GM23338 (cell line): ENCODE results near the gene LONP1. TPM values are rescaled to one million over a fixed set of nuclear protein-coding genes. Genes with fewer than 3 reads are reported as not detected.
A peak's percentile ranks its signal among the peaks of the same experiment; 100 is the strongest.

Source experiments
- ATAC-seq: fragments of 200-7000 bp; cut with Tn5 transposase; 3 replicates; pipeline ENCODE4 v1.9.1; 2020
- DNase-seq: peaks from one replicate; pipeline ENCODE4 v3.0.0-alpha.2; 2015; ENCODE audit warnings: low spot score
- H2AFZ ChIP-seq: fragments of 200-600 bp; sonication (generic); 2 replicates; pipeline ENCODE4 v1.8.0; 2016; ENCODE audit warnings: antibody characterized with exemption, mild to moderate bottlenecking, moderate library complexity
- H3F3A ChIP-seq: fragments of 200-600 bp; sonication (generic); replicated peaks from 2 replicates; pipeline ENCODE4 v1.8.0; 2017; ENCODE audit warnings: antibody characterized with exemption, mixed run types, low read depth
- H3K27ac ChIP-seq: fragments of 200-600 bp; sonication (generic); 2 replicates; pipeline ENCODE4 v1.6.1; 2016; ENCODE audit warnings: low read depth
- H3K27me3 ChIP-seq: fragments of 200-600 bp; sonication (generic); 2 replicates; pipeline ENCODE4 v1.8.0; 2016; ENCODE audit warnings: mild to moderate bottlenecking, mixed run types, moderate library complexity; ENCODE audit not compliant: insufficient read depth
- H3K36me3 ChIP-seq: fragments of 200-600 bp; sonication (generic); 2 replicates; pipeline ENCODE4 v1.8.0; 2016; ENCODE audit warnings: mild to moderate bottlenecking; ENCODE audit not compliant: insufficient read depth
- H3K4me1 ChIP-seq: fragments of 200-600 bp; sonication (generic); 2 replicates; pipeline ENCODE4 v1.8.0; 2016; ENCODE audit warnings: mild to moderate bottlenecking, moderate library complexity; ENCODE audit not compliant: insufficient read depth
- H3K4me2 ChIP-seq: fragments of 200-600 bp; sonication (generic); 2 replicates; pipeline ENCODE4 v1.7.1; 2017; ENCODE audit warnings: mixed run types
- H3K4me3 ChIP-seq: fragments of 200-600 bp; sonication (generic); 2 replicates; pipeline ENCODE4 v1.6.1; 2016; ENCODE audit warnings: mixed run types
- H3K79me2 ChIP-seq: fragments of 200-600 bp; sonication (generic); replicated peaks from 2 replicates; pipeline ENCODE4 v1.8.0; 2017; ENCODE audit warnings: mild to moderate bottlenecking; ENCODE audit not compliant: insufficient read depth
- H3K9me2 ChIP-seq: fragments of 200-600 bp; sonication (generic); 2 replicates; pipeline ENCODE4 v1.8.0; 2017; ENCODE audit not compliant: insufficient read depth
- H4K20me1 ChIP-seq: fragments of 200-600 bp; sonication (generic); replicated peaks from 2 replicates; pipeline ENCODE4 v1.8.0; 2017; ENCODE audit warnings: mild to moderate bottlenecking; ENCODE audit not compliant: insufficient read depth
- H3K27ac Mint-ChIP-seq: 2 replicates; pipeline ENCODE4 v1.8.0; 2020; ENCODE audit warnings: inconsistent platforms, mild to moderate bottlenecking, moderate library complexity, mixed read lengths
- H3K27me3 Mint-ChIP-seq: 3 replicates; pipeline ENCODE4 v1.8.0; 2022; ENCODE audit warnings: low read depth, mild to moderate bottlenecking, moderate library complexity, mixed read lengths, inconsistent platforms; ENCODE audit not compliant: insufficient read depth, poor library complexity
- H3K36me3 Mint-ChIP-seq: 3 replicates; pipeline ENCODE4 v1.8.0; 2021; ENCODE audit warnings: low read depth, mild to moderate bottlenecking, inconsistent platforms, moderate library complexity, mixed read lengths
- H3K4me1 Mint-ChIP-seq: 3 replicates; pipeline ENCODE4 v1.8.0; 2020; ENCODE audit warnings: mild to moderate bottlenecking, inconsistent platforms, mixed read lengths
- H3K4me3 Mint-ChIP-seq: 3 replicates; pipeline ENCODE4 v1.8.0; 2021; ENCODE audit warnings: moderate library complexity, mild to moderate bottlenecking, inconsistent platforms, mixed read lengths
- H3K9me3 Mint-ChIP-seq: 3 replicates; pipeline ENCODE4 v1.8.0; 2020; ENCODE audit warnings: moderate library complexity, mild to moderate bottlenecking, inconsistent platforms, mixed read lengths
- CREB1 ChIP-seq: fragments of 250-450 bp; sonication (Bioruptor Pico); IDR thresholded peaks from 2 replicates; pipeline ENCODE4 v1.5.0; 2020; ENCODE audit warnings: low read depth, mild to moderate bottlenecking, moderate library complexity
- EZH2phosphoT487 ChIP-seq: fragments of 200-600 bp; sonication (generic); IDR thresholded peaks from one replicate; pipeline ENCODE4 v1.8.1; 2018; ENCODE audit warnings: antibody characterized with exemption; ENCODE audit not compliant: unreplicated experiment
- JUNB ChIP-seq: IDR thresholded peaks from one replicate; pipeline ENCODE4 v1.6.1; 2016; ENCODE audit warnings: antibody characterized with exemption; ENCODE audit not compliant: unreplicated experiment
- POLR2AphosphoS5 ChIP-seq: IDR thresholded peaks from 2 replicates; pipeline ENCODE4 v1.6.1; 2016; ENCODE audit warnings: antibody characterized with exemption, low read depth
- ZNF331 ChIP-seq: fragments of 250-450 bp; sonication (Bioruptor Pico); IDR thresholded peaks from 2 replicates; pipeline ENCODE4 v1.5.0; 2020; ENCODE audit warnings: low read depth, mild to moderate bottlenecking, moderate library complexity
- polyA plus RNA-seq: library from polyadenylated mRNA; unstranded; fragments of >200 nt; fragmentation: Nextera tagmentation; extraction: Ambion mirVana; gene quantifications from 2 replicates; pipeline ENCODE4 v1.2.1, GENCODE V29; 2016
- total RNA-seq: library from RNA; depleted of rRNA; stranded (reverse); fragments of >200 nt; shearing (Covaris generic); gene quantifications from 2 replicates; pipeline ENCODE4 v1.2.3, GENCODE V29; 2014
- TF ChIP-seq, protein P1 (sequence below), 2 experiments: fragments of 200-600 bp in 1 of 2; sonication (generic) in 1 of 2; conservative IDR thresholded peaks; 2 replicates each; pipeline versions ENCODE4 v1.5.1 to v1.6.1; 2016 to 2017; ENCODE audit warnings: antibody characterized with exemption in 2 of 2, low read depth in 2 of 2, mild to moderate bottlenecking in 2 of 2, moderate library complexity in 1 of 2
- TF ChIP-seq, protein P2 (sequence below): IDR thresholded peaks from one replicate; pipeline ENCODE4 v1.6.1; 2018; ENCODE audit warnings: antibody characterized with exemption; ENCODE audit not compliant: unreplicated experiment

The LONP1 gene
- total and polyA plus RNA-seq, 2 experiments from 2014 or later, result 68.6 to 137 TPM

DNA sequence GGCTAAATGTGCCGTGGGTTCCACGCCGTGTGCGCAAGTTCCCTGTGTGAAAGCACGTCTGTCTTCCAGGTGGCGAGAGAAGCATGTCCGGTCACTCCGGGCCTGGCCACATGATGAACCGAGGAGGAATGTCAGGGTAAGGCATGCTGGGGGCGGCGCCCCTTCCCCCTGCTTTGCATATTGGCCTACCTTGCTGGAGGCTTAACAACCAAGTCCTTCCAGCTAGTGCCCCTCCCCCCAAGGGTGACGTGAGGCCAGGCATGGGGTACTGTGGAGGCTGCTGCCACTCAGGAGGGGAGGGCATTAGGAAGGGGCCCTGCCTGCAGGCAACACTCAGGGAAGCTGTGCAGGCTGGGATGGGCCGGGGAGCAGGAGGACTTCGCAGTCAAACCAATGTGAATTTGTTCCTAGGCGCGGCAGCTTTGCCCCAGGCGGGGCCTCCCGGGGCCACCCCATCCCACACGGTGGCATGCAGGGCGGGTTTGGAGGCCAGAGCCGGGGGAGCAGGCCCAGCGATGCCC is 52.1 kb downstream of the LONP1 start:
- Histone ChIP-seq H3K36me3 (peaks cover 37% of the 10 kb centered on the region), H2AFZ (no peak overlapping the region), H3K27ac (0 out of 2 replicates have a peak overlapping the region, but pooled peaks have one; percentile 45), H3K79me2 (no peaks in the 10 kb centered on the region; the same call in 1 of the 2 replicates), H3K9me2 (no peaks in the 10 kb centered on the region), H3K4me2 (no peak overlapping the region), H3K27me3 (no peaks in the 10 kb centered on the region), H3K4me3 (no peak overlapping the region), H3F3A (peaks cover 14% of the 10 kb centered on the region), H4K20me1 (peaks cover 16% of the 10 kb centered on the region), H3K4me1 (0 out of 2 replicates have a peak, but pooled peaks cover 3% of the 10 kb centered on the region)
- H3K9me3 Mint-ChIP-seq, result no peaks in the 10 kb centered on the region
- peaks cover 19% of the 10 kb centered on the region for H3K27me3 Mint-ChIP-seq
- peaks cover 77% of the 10 kb centered on the region for H3K36me3 Mint-ChIP-seq
- peak; percentile 80 for DNase-seq
- H3K4me1 Mint-ChIP-seq, result peaks cover 13% of the 10 kb centered on the region
- H3K27ac Mint-ChIP-seq, result peak overlapping the region; percentile 96
- ATAC-seq, result peak; percentile 91
- H3K4me3 Mint-ChIP-seq, result no peak overlapping the region; the same call in 2 of the 3 replicates
- TF ChIP-seq POLR2AphosphoS5 (no peak), EZH2phosphoT487 (no peak), ZNF331 (no peak), CREB1 (CRISPR knock-in tag) (peak; percentile 51), JUNB (no peak)
- TF ChIP-seq, protein P1, sequence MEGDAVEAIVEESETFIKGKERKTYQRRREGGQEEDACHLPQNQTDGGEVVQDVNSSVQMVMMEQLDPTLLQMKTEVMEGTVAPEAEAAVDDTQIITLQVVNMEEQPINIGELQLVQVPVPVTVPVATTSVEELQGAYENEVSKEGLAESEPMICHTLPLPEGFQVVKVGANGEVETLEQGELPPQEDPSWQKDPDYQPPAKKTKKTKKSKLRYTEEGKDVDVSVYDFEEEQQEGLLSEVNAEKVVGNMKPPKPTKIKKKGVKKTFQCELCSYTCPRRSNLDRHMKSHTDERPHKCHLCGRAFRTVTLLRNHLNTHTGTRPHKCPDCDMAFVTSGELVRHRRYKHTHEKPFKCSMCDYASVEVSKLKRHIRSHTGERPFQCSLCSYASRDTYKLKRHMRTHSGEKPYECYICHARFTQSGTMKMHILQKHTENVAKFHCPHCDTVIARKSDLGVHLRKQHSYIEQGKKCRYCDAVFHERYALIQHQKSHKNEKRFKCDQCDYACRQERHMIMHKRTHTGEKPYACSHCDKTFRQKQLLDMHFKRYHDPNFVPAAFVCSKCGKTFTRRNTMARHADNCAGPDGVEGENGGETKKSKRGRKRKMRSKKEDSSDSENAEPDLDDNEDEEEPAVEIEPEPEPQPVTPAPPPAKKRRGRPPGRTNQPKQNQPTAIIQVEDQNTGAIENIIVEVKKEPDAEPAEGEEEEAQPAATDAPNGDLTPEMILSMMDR (conservative IDR thresholded peaks at IDR 0.05; ENCODE audit: low read depth in 2 of 2), result no peak
- TF ChIP-seq, protein P2, sequence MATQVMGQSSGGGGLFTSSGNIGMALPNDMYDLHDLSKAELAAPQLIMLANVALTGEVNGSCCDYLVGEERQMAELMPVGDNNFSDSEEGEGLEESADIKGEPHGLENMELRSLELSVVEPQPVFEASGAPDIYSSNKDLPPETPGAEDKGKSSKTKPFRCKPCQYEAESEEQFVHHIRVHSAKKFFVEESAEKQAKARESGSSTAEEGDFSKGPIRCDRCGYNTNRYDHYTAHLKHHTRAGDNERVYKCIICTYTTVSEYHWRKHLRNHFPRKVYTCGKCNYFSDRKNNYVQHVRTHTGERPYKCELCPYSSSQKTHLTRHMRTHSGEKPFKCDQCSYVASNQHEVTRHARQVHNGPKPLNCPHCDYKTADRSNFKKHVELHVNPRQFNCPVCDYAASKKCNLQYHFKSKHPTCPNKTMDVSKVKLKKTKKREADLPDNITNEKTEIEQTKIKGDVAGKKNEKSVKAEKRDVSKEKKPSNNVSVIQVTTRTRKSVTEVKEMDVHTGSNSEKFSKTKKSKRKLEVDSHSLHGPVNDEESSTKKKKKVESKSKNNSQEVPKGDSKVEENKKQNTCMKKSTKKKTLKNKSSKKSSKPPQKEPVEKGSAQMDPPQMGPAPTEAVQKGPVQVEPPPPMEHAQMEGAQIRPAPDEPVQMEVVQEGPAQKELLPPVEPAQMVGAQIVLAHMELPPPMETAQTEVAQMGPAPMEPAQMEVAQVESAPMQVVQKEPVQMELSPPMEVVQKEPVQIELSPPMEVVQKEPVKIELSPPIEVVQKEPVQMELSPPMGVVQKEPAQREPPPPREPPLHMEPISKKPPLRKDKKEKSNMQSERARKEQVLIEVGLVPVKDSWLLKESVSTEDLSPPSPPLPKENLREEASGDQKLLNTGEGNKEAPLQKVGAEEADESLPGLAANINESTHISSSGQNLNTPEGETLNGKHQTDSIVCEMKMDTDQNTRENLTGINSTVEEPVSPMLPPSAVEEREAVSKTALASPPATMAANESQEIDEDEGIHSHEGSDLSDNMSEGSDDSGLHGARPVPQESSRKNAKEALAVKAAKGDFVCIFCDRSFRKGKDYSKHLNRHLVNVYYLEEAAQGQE, result no peak

DNA sequence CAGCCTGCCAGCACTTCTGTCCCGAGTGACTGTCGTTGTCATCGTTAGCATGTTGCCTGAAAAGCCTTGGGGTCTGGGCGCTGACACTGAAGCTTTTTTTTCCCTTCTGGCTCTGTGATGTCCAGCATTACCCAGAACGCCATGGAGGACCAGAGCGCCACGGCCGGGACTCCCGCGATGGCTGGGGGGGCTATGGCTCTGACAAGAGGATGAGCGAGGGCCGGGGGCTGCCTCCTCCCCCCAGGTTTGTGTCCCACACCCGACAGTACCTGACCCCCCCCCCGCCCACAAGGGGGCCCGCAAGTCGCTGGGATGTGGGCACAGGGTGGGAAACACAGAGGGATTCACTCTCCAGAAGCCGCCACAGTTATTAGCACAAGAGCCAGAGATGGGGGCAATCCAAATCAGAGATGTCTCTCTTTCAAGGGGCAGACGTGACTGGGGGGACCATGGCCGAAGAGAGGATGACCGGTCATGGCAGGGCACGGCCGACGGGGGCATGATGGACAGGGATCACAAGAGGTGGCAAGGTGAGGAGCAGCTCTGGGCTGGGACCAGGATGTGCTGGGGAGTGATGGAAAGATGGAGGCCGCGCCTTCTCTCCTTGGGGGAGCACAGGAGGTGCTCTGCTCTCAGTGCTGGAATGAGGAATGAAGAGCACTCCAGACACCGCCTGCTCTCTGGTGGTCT is 52.9 kb downstream of the LONP1 start:
- Mint-ChIP-seq H3K27ac (peak overlapping the region; percentile 96), H3K27me3 (peaks cover 15% of the 10 kb centered on the region), H3K4me3 (no peak overlapping the region; the same call in 2 of the 3 replicates), H3K4me1 (peaks cover 13% of the 10 kb centered on the region), H3K9me3 (no peaks in the 10 kb centered on the region), H3K36me3 (peaks cover 82% of the 10 kb centered on the region)
- H3K4me2 ChIP-seq, result 0 out of 2 replicates have a peak overlapping the region, but pooled peaks have one; percentile 14
- H3K27ac ChIP-seq, result no peak overlapping the region
- H3K4me1 ChIP-seq, result 0 out of 2 replicates have a peak, but pooled peaks cover 3% of the 10 kb centered on the region
- no peaks in the 10 kb centered on the region; the same call in 1 of the 2 replicates for H3K79me2 ChIP-seq
- H3F3A ChIP-seq, result peaks cover 14% of the 10 kb centered on the region
- H4K20me1 ChIP-seq, result peaks cover 16% of the 10 kb centered on the region
- no peak overlapping the region for H2AFZ ChIP-seq
- no peak overlapping the region for H3K4me3 ChIP-seq
- no peaks in the 10 kb centered on the region for H3K9me2 ChIP-seq
- no peaks in the 10 kb centered on the region for H3K27me3 ChIP-seq
- peak; percentile 11 for ATAC-seq
- DNase-seq, result no peak
- H3K36me3 ChIP-seq, result peaks cover 39% of the 10 kb centered on the region
- TF ChIP-seq, protein P2, result no peak
